Astrocyte (in vitro differentiated cells and primary cell): Measurements from ENCODE around the gene SLC6A9.

ENCODE experiments used
- CTCF ChIP-seq: IDR thresholded peaks from 2 replicates; pipeline ENCODE4 v1.5.1; 2011; ENCODE audit warnings: low read depth, mild to moderate bottlenecking, inconsistent platforms, low read length, moderate library complexity; ENCODE audit not compliant: insufficient read depth
- EZH2 ChIP-seq: IDR thresholded peaks from 2 replicates; pipeline ENCODE4 v1.6.1; 2012; ENCODE audit warnings: mild to moderate bottlenecking, low read length, inconsistent platforms; ENCODE audit not compliant: insufficient read depth

- TF ChIP-seq CTCF (no peak), EZH2 (no peak)
Measured at GRCh38 chr1:44035726-44036408, 4.6 kb upstream of the SLC6A9 start.
